GM12891 (cell line): ENCODE measurements around the gene HOMER2.

Source experiments
- PAX5 ChIP-seq: IDR thresholded peaks from 2 replicates; pipeline ENCODE4 v1.6.1; 2011; ENCODE audit warnings: low read length, moderate library complexity, mild to moderate bottlenecking; ENCODE audit not compliant: insufficient read depth, severe bottlenecking
- POLR2A ChIP-seq: IDR thresholded peaks from 2 replicates; pipeline ENCODE4 v1.6.1; 2011; ENCODE audit warnings: low read depth, low read length, control low read depth
- POLR2AphosphoS5 ChIP-seq: IDR thresholded peaks from 2 replicates; pipeline ENCODE4 v1.6.1; 2011; ENCODE audit warnings: low read depth, low read length, control low read depth
- POU2F2 ChIP-seq: IDR thresholded peaks from 2 replicates; pipeline ENCODE4 v1.6.1; 2011; ENCODE audit warnings: low read depth, mild to moderate bottlenecking, control low read depth, low read length, moderate library complexity
- SPI1 ChIP-seq: IDR thresholded peaks from 2 replicates; pipeline ENCODE4 v1.6.1; 2011; ENCODE audit warnings: low read depth, low read length, control low read depth
- TAF1 ChIP-seq: IDR thresholded peaks from 2 replicates; pipeline ENCODE4 v1.6.1; 2011; ENCODE audit warnings: low read depth, low read length, control low read depth

- TF ChIP-seq POLR2A = no peak
- TF ChIP-seq SPI1 = no peak
- no peak for TF ChIP-seq TAF1
- no peak for TF ChIP-seq POLR2AphosphoS5
- TF ChIP-seq PAX5 = no peak
- no peak for TF ChIP-seq POU2F2
Measured at GRCh38 chr15:82898961-82899360, 53.6 kb downstream of the HOMER2 start.
